H1 (cell line): ENCODE measurements around the gene CHST9. TPM values are rescaled to one million over a fixed set of nuclear protein-coding genes. Genes with fewer than 3 reads are reported as not detected.

Experiments used
- polyA plus RNA-seq, 7 experiments: library from polyadenylated mRNA; depleted of rRNA in 3 of 7; stranded (reverse) in 5 of 7; unstranded in 2 of 7; fragments of >200 nt in 5 of 7; fragments of 200-250 nt in 2 of 7; gene quantifications; 1 replicate in 5 of 7; 2 replicates in 1 of 7; 4 replicates in 1 of 7; pipeline versions ENCODE4 v1.2.1 to v1.2.3, GENCODE V29; 2011 to 2013; ENCODE audit warnings: missing spikeins in 2 of 7, mixed read lengths in 2 of 7
- total RNA-seq: library from RNA; stranded (reverse); fragmentation: NEBNext Ultra II Directional; extraction: Animal tissue kit (Norgen Biotek cat#: 25700); gene quantifications from 2 replicates; pipeline ENCODE4 v1.2.1, GENCODE V29; 2021
- TF ChIP-seq, protein P1 (sequence below): IDR thresholded peaks from 2 replicates; pipeline ENCODE4 v1.6.1; 2012; ENCODE audit warnings: inconsistent platforms

CHST9 gene
- total and polyA plus RNA-seq, 2 of the 8 experiments (the other 6 are each of a cell fraction or from before 2014, with no cell fraction given): 3.2 to 24.3 TPM

GRCh38 chr18:27118973-27119372 is 66.1 kb downstream of the CHST9 start (continued):
- TF ChIP-seq, protein P1, sequence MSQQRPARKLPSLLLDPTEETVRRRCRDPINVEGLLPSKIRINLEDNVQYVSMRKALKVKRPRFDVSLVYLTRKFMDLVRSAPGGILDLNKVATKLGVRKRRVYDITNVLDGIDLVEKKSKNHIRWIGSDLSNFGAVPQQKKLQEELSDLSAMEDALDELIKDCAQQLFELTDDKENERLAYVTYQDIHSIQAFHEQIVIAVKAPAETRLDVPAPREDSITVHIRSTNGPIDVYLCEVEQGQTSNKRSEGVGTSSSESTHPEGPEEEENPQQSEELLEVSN: no peak
